BE2C (cell line): ENCODE data around the gene PROK1.

Experiments used
- DNase-seq: peaks from one replicate; pipeline ENCODE4 v3.0.0-alpha.2; 2020
- H3K27me3 ChIP-seq: fragments of 250-450 bp; sonication (Bioruptor Pico); 2 replicates; pipeline ENCODE4 v1.5.1; 2020; ENCODE audit warnings: mild to moderate bottlenecking
- H3K36me3 ChIP-seq: fragments of 250-450 bp; sonication (Bioruptor Pico); 2 replicates; pipeline ENCODE4 v1.5.1; 2020; ENCODE audit warnings: mild to moderate bottlenecking
- H3K4me1 ChIP-seq: fragments of 250-450 bp; sonication (Bioruptor Pico); 2 replicates; pipeline ENCODE4 v1.5.1; 2020
- H3K4me3 ChIP-seq: 2 replicates; pipeline ENCODE4 v1.5.1; 2011; ENCODE audit warnings: low read depth, low read length
- H3K9me3 ChIP-seq: fragments of 250-450 bp; sonication (Bioruptor Pico); 2 replicates; pipeline ENCODE4 v1.5.1; 2020
- CTCF ChIP-seq: IDR thresholded peaks from 2 replicates; pipeline ENCODE4 v1.5.1; 2012; ENCODE audit warnings: mild to moderate bottlenecking, low read depth, low read length

The PROK1 gene

GRCh38 chr1:110465038-110465813 lies 14.3 kb downstream of the PROK1 start:
- 0 out of 2 replicates have a peak, but pooled peaks have one; percentile 11 for TF ChIP-seq CTCF
- Histone ChIP-seq H3K4me3 (no peak overlapping the region), H3K36me3 (no peaks in the 10 kb centered on the region), H3K27me3 (no peaks in the 10 kb centered on the region), H3K4me1 (no peaks in the 10 kb centered on the region), H3K9me3 (no peaks in the 10 kb centered on the region)
- DNase-seq = peak; percentile 23

GRCh38 chr1:110465814-110466380 lies 14.9 kb downstream of the PROK1 start:
- DNase-seq = no peak
- H3K36me3 ChIP-seq = no peaks in the 10 kb centered on the region
- H3K4me1 ChIP-seq = no peaks in the 10 kb centered on the region
- H3K9me3 ChIP-seq = no peaks in the 10 kb centered on the region
- no peak overlapping the region for H3K4me3 ChIP-seq
- no peak for TF ChIP-seq CTCF
- H3K27me3 ChIP-seq = no peaks in the 10 kb centered on the region

GRCh38 chr1:110466646-110467280 lies 15.8 kb downstream of the PROK1 start:
- Histone ChIP-seq H3K4me3 (no peak overlapping the region), H3K36me3 (no peaks in the 10 kb centered on the region), H3K9me3 (no peaks in the 10 kb centered on the region), H3K27me3 (no peaks in the 10 kb centered on the region), H3K4me1 (no peaks in the 10 kb centered on the region)
- TF ChIP-seq CTCF = no peak
- DNase-seq = no peak

GRCh38 chr1:110471131-110471530 lies 20.2 kb downstream of the PROK1 start:
- H3K27me3 ChIP-seq = no peaks in the 10 kb centered on the region
- no peak overlapping the region for H3K4me3 ChIP-seq
- no peak for DNase-seq
- H3K9me3 ChIP-seq = no peaks in the 10 kb centered on the region
- no peaks in the 10 kb centered on the region for H3K4me1 ChIP-seq
- no peaks in the 10 kb centered on the region for H3K36me3 ChIP-seq
- TF ChIP-seq CTCF = peak; percentile 14; the same call in 1 of the 2 replicates

GRCh38 chr1:110472546-110472945 lies 21.6 kb downstream of the PROK1 start:
- H3K36me3 ChIP-seq = no peaks in the 10 kb centered on the region
- H3K27me3 ChIP-seq = no peaks in the 10 kb centered on the region
- no peak for TF ChIP-seq CTCF
- no peaks in the 10 kb centered on the region for H3K4me1 ChIP-seq
- DNase-seq = no peak
- H3K4me3 ChIP-seq = no peak overlapping the region
- no peaks in the 10 kb centered on the region for H3K9me3 ChIP-seq

- H3K4me3 ChIP-seq = no peak overlapping the region
- DNase-seq = no peak
- H3K9me3 ChIP-seq = no peaks in the 10 kb centered on the region
- no peaks in the 10 kb centered on the region for H3K27me3 ChIP-seq
- H3K4me1 ChIP-seq = no peaks in the 10 kb centered on the region
- no peak for TF ChIP-seq CTCF
- no peaks in the 10 kb centered on the region for H3K36me3 ChIP-seq
These were observed 23.5 kb downstream of the PROK1 start for GRCh38 chr1:110474444-110474843.
